ENCODE results near the gene SLCO3A1.
"Not testable (repeated sequence)": the region's sequence is repeated elsewhere in the genome, so short reads cannot be mapped to it uniquely, and the experiment has no call there.

SLCO3A1 gene

GRCh38 chr15:92044203-92044909 lies 190.8 kb downstream of the SLCO3A1 start:
- no peak for DNase-seq

GRCh38 chr15:92047900-92048299 lies 194.4 kb downstream of the SLCO3A1 start:
- no peak for DNase-seq

GRCh38 chr15:92048739-92049138 lies 195.2 kb downstream of the SLCO3A1 start:
- no peak for DNase-seq

- DNase-seq = no peak
These were observed 195.9 kb downstream of the SLCO3A1 start for GRCh38 chr15:92049290-92049989.

GRCh38 chr15:92050220-92050898 lies 196.9 kb downstream of the SLCO3A1 start:
- no peak for DNase-seq

GRCh38 chr15:92051716-92052115 lies 198.2 kb downstream of the SLCO3A1 start:
- no peak for DNase-seq

GRCh38 chr15:92053753-92054316 lies 200.3 kb downstream of the SLCO3A1 start:
- no peak for DNase-seq

GRCh38 chr15:92056875-92057274 lies 203.4 kb downstream of the SLCO3A1 start:
- no peak for DNase-seq

GRCh38 chr15:92059036-92059970 lies 205.8 kb downstream of the SLCO3A1 start:
- no peak for DNase-seq

GRCh38 chr15:92059971-92060311 lies 206.4 kb downstream of the SLCO3A1 start:
- not testable (repeated sequence) for DNase-seq

- no peak for DNase-seq
These were observed 208.1 kb downstream of the SLCO3A1 start for GRCh38 chr15:92061511-92062195.

- DNase-seq = no peak
These were observed 209.0 kb downstream of the SLCO3A1 start for GRCh38 chr15:92062505-92062904.

GRCh38 chr15:92068121-92068520 lies 214.6 kb downstream of the SLCO3A1 start:
- DNase-seq = no peak

- DNase-seq = peak; percentile 82
These were observed 216.1 kb downstream of the SLCO3A1 start for GRCh38 chr15:92069308-92070250.

GRCh38 chr15:92070251-92070650 lies 216.7 kb downstream of the SLCO3A1 start:
- DNase-seq = not testable (repeated sequence)

GRCh38 chr15:92071045-92071634 lies 217.6 kb downstream of the SLCO3A1 start:
- no peak for DNase-seq

GRCh38 chr15:92073044-92073785 lies 219.7 kb downstream of the SLCO3A1 start:
- DNase-seq = no peak

GRCh38 chr15:92074101-92074500 lies 220.6 kb downstream of the SLCO3A1 start:
- no peak for DNase-seq

- DNase-seq = no peak
These were observed 221.1 kb downstream of the SLCO3A1 start for GRCh38 chr15:92074646-92075045.

GRCh38 chr15:92075764-92076163 lies 222.3 kb downstream of the SLCO3A1 start:
- no peak for DNase-seq

All from activated effector memory CD4-positive, alpha-beta T cell treated with anti-CD3 and anti-CD28 coated beads, Interleukin-2, amount 50 U/mL, for 16 hours (primary cell).